Common myeloid progenitor, CD34-positive (primary cell): ENCODE data around the gene AKT3.
A peak's percentile ranks its signal among the peaks of the same experiment; 100 is the strongest.

ENCODE experiments used
- CTCF ChIA-PET: fragments of 350-600 bp; sonication (Branson Sonifier 250); formaldehyde crosslinking; loops from one replicate; lab custom pipeline; 2021; ENCODE audit warnings: antibody characterized with exemption; lab: Charles Lee
- POLR2A ChIA-PET: fragments of 350-600 bp; sonication (Branson Sonifier 250); formaldehyde crosslinking; loops from one replicate; lab custom pipeline; 2021; ENCODE audit warnings: antibody characterized with exemption; lab: Charles Lee
- DNase-seq, 3 donors: peaks; one replicate each; pipeline versions ENCODE4 v3.0.0 to v3.0.0-alpha.2; 2013
- H3K27ac ChIP-seq, 2 experiments: 1 replicate in 1 of 2; 2 replicates in 1 of 2; pipeline ENCODE4 v1.7.0; 2013; ENCODE audit warnings: inconsistent platforms in 2 of 2, low read length in 2 of 2, mild to moderate bottlenecking in 2 of 2, low read depth in 1 of 2, moderate library complexity in 1 of 2; ENCODE audit not compliant: severe bottlenecking in 2 of 2, insufficient read depth in 1 of 2, poor library complexity in 1 of 2
- H3K27me3 ChIP-seq, 5 experiments: replicated peaks in 2 of 5; 1 replicate in 3 of 5; 2 replicates in 2 of 5; pipeline versions ENCODE4 v1.6.1 to v1.7.0; 2013; ENCODE audit warnings: low read length in 4 of 5, mild to moderate bottlenecking in 2 of 5, moderate library complexity in 2 of 5, inconsistent platforms in 1 of 5; ENCODE audit not compliant: insufficient read depth in 5 of 5, control insufficient read depth in 4 of 5
- H3K36me3 ChIP-seq, 4 experiments: 1 replicate in 2 of 4; 2 replicates in 2 of 4; pipeline versions ENCODE4 v1.6.1 to v1.7.0; 2013; ENCODE audit warnings: low read length in 3 of 4, control low read depth in 1 of 4, mild to moderate bottlenecking in 1 of 4; ENCODE audit not compliant: control insufficient read depth in 4 of 4, insufficient read depth in 4 of 4
- H3K4me1 ChIP-seq, 4 experiments: 1 replicate in 3 of 4; 2 replicates in 1 of 4; pipeline versions ENCODE4 v1.6.1 to v1.7.1; 2013; ENCODE audit warnings: low read length in 3 of 4, mild to moderate bottlenecking in 3 of 4, control low read depth in 1 of 4, inconsistent platforms in 1 of 4, moderate library complexity in 1 of 4; ENCODE audit not compliant: control insufficient read depth in 4 of 4, insufficient read depth in 4 of 4; ENCODE audit errors: control extremely low read depth in 1 of 4
- H3K4me3 ChIP-seq, 7 experiments: 1 replicate in 4 of 7; 2 replicates in 3 of 7; pipeline versions ENCODE4 v1.5.1 to v1.7.0; 2013; ENCODE audit warnings: mild to moderate bottlenecking in 7 of 7, low read length in 6 of 7, moderate library complexity in 6 of 7, inconsistent platforms in 2 of 7, low read depth in 2 of 7, control low read depth in 1 of 7; ENCODE audit not compliant: insufficient read depth in 4 of 7, control insufficient read depth in 1 of 7; ENCODE audit errors: extremely low read depth in 1 of 7
- H3K9me3 ChIP-seq, 5 experiments: 1 replicate in 4 of 5; 2 replicates in 1 of 5; pipeline versions ENCODE4 v1.6.1 to v1.7.1; 2013; ENCODE audit warnings: low read length in 4 of 5, mild to moderate bottlenecking in 2 of 5, inconsistent platforms in 1 of 5, low read depth in 1 of 5, moderate library complexity in 1 of 5; ENCODE audit not compliant: control insufficient read depth in 4 of 5, insufficient read depth in 2 of 5; ENCODE audit errors: control extremely low read depth in 1 of 5
- WGBS: methylation state at CpG from one replicate; pipeline ENCODE4 v1.1.5; 2013; ENCODE audit not compliant: insufficient coverage; 5-methylcytosine and 5-hydroxymethylcytosine counted together

AKT3 gene

DNA sequence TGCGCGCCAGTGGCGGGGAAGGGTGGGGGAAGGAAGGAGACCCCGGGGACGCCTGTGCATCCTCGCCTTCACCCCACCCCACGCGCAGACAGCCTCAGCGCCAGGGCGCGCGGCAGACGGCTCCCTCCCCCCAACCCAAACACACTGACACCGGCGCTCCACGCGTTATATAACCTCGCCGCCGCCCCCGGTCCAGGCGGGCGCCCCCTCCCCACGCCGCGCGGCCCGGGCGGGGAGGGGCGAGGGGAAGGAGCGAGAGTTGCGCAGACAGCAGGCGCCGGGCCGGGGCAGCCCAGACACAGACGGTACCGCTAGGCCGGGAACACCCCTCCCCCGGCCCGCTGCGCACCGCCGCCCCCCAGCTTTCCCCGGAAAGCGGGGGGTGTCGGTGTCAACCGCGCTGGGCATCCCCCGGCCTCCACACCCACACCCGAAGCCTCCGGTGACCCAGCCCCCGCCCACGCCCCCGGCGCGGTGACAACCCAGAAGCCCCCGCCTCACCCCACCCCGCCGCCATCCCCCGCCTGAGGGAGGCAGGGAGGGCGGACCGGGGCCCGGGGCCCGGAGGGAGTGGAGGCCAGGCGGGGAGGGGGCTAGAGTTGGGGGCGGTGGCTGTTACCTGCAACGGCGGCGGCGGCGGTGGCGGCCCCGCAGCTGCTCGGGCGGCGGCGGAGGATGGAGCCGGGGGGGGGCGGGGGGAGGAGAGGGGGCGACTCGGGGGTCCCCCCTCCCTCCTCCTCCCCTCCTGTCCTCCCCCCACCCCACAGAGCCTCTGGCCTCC is 432 bp downstream of the AKT3 start:
- 0% methylated on average over 24 of the region's 81 CpGs for WGBS
- ChIA-PET POLR2A (interaction anchor here (1.0 kb wide), 1 partner anchor 198 kb away, joined by 5 read pairs; no protein-coding TSS in a partner anchor), CTCF (no interaction called here)
- DNase-seq = peak; percentile 47 to 85 (median 76)
- Histone ChIP-seq H3K9me3 (no peaks in the 10 kb centered on the region), H3K36me3 (no peaks in the 10 kb centered on the region), H3K4me3 (peak overlapping the region; percentile 57 to 99 (median 80)), H3K27ac (peak overlapping the region in 1 of 2 experiments; percentile 64), H3K4me1 (peaks cover 7 to 26% (median 19%) of the 10 kb centered on the region in 4 experiments), H3K27me3 (no peaks in the 10 kb centered on the region)

DNA sequence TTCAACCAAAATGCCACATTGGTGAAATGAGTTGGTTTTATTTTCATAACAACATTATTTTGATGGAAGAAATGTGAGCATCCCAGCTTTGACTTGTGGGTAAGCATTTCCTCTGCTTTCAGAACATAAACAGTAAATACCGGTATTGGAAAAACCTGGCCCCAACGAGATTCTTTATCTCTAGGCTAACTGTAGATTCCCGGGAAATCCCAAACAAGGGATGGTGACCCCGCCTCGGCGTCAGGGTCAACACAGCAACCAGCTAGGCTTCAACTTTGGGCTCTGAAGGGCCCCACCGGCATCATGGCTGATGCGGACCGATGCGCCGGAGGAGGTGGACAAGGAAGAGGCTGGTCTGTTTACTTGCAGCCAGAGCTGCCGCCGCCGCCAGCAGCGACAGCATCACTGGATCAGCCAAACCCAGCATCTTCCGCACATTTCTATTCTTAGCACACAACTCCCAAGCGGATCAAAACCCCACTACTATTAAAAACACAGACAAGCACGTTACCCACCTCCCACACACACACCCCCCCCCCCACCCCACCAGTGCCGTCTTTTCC is 1.1 kb downstream of the AKT3 start:
- WGBS = 0% methylated on average over 9 of the region's 19 CpGs

GRCh38 chr1:243848165-243848857 is 1.7 kb downstream of the AKT3 start:
- ChIA-PET CTCF (no interaction called here), POLR2A (no interaction called here)
- 83% methylated on average over 2 of the region's 5 CpGs for WGBS
- H3K27me3 ChIP-seq = no peaks in the 10 kb centered on the region
- no peaks in the 10 kb centered on the region for H3K9me3 ChIP-seq
- H3K4me1 ChIP-seq = peaks cover 9 to 28% (median 19%) of the 10 kb centered on the region in 4 experiments
- peak in 1 of 3 donors; percentile 6 for DNase-seq
- peak overlapping the region in 1 of 2 experiments; percentile 64 for H3K27ac ChIP-seq
- peak overlapping the region in 5 of 7 experiments; percentile 66 to 99 (median 83) for H3K4me3 ChIP-seq
- no peaks in the 10 kb centered on the region for H3K36me3 ChIP-seq

More for the DNA sequence above, 1.1 kb downstream of the AKT3 start:
- H3K27ac ChIP-seq = peak overlapping the region in 1 of 2 experiments; percentile 64
- peak overlapping the region; percentile 57 to 99 (median 76) for H3K4me3 ChIP-seq
- no peaks in the 10 kb centered on the region for H3K27me3 ChIP-seq
- DNase-seq = peak; percentile 53 to 87 (median 76)
- no peaks in the 10 kb centered on the region for H3K36me3 ChIP-seq
- POLR2A ChIA-PET = interaction anchor here (1.0 kb wide), 1 partner anchor 199 kb away, joined by 5 read pairs; no protein-coding TSS in a partner anchor
- no peaks in the 10 kb centered on the region for H3K9me3 ChIP-seq
- CTCF ChIA-PET = no interaction called here
- peaks cover 7 to 26% (median 19%) of the 10 kb centered on the region in 4 experiments for H3K4me1 ChIP-seq

- ChIA-PET CTCF (interaction anchor here (0.6 to 1.0 kb wide), 2 partner anchors 87 to 100 kb away, joined by 3 read pairs; no protein-coding TSS in a partner anchor), POLR2A (no interaction called here)
- Histone ChIP-seq H3K4me3 (no peak overlapping the region), H3K9me3 (no peaks in the 10 kb centered on the region), H3K36me3 (no peaks in the 10 kb centered on the region), H3K27me3 (no peaks in the 10 kb centered on the region), H3K27ac (no peak overlapping the region), H3K4me1 (peaks cover 13 to 34% (median 19%) of the 10 kb centered on the region in 4 experiments)
- DNase-seq = no peak
- WGBS = no CpG with 5 or more reads among the region's 1 CpG
Observed at GRCh38 chr1:243846761-243847160, 3.3 kb downstream of the AKT3 start.

DNA sequence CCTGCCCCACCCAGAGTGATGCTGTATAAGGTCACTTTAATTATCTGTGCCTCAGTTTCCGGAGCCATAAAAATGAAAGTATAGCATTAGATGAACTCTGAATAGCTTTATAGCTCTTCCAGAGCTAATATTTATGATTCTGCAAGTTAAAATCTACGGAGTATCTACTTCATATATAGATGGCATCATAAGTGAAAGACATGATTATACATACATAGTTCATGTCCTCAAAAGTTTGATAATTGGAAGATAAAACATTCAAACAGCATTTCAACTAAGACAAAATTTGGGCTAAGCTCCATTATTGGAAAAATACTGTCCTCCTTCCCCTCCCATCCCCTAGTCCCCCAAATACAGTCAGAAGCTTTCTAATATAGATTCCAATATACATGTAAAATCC is 4.2 kb downstream of the AKT3 start:
- Histone ChIP-seq H3K36me3 (no peaks in the 10 kb centered on the region), H3K27me3 (no peaks in the 10 kb centered on the region), H3K27ac (no peak overlapping the region), H3K4me3 (no peak overlapping the region), H3K9me3 (no peaks in the 10 kb centered on the region), H3K4me1 (peaks cover 8 to 26% (median 12%) of the 10 kb centered on the region in 4 experiments)
- CTCF ChIA-PET = interaction anchor here (1.0 kb wide), 1 partner anchor 414 kb away, joined by 3 read pairs; no protein-coding TSS in a partner anchor
- POLR2A ChIA-PET = no interaction called here
- DNase-seq = no peak
- WGBS = no CpG with 5 or more reads among the region's 2 CpGs

DNA sequence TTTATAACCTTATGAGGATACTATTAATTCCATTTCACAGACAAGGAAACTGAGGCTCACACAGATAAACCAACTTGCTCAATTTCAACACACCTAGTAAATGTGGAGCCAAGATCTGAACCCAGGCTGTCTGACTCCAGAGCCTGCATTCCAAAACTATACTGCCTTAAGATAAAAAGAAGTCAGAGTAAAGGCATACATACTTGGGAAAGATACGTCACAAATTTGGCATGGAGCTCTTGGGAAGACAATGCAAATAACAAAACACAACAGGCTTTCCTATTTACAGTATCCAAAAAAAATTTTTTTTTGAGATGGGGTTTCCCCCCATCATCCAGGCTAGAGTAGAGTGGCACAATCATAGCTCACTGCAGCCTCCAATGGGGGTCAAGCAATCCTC is 5.9 kb downstream of the AKT3 start:
- H3K4me3 ChIP-seq = no peak overlapping the region
- H3K9me3 ChIP-seq = no peaks in the 10 kb centered on the region
- CTCF ChIA-PET = interaction anchor here (1.2 kb wide), 1 partner anchor 18 kb away, joined by 3 read pairs; no protein-coding TSS in a partner anchor
- no peaks in the 10 kb centered on the region for H3K27me3 ChIP-seq
- 100% methylated on average over 1 of the region's 1 CpG for WGBS
- peaks cover 8 to 26% (median 11%) of the 10 kb centered on the region in 4 experiments for H3K4me1 ChIP-seq
- no peak for DNase-seq
- no peaks in the 10 kb centered on the region for H3K36me3 ChIP-seq
- H3K27ac ChIP-seq = no peak overlapping the region
- POLR2A ChIA-PET = interaction anchor here (0.6 kb wide), 1 partner anchor 213 kb away, joined by 4 read pairs; no protein-coding TSS in a partner anchor
